Liver (tissue), 9 donors: ENCODE results near the gene PPP2R2D. TPM values are rescaled to one million over a fixed set of nuclear protein-coding genes. Genes with fewer than 3 reads are reported as not detected.

ENCODE experiments used
- DNase-seq: peaks from one replicate; pipeline ENCODE4 v3.0.0-alpha.2; 2017; ENCODE audit warnings: low spot score
- H3K27ac ChIP-seq, 2 donors: one replicate each; pipeline ENCODE4 v1.7.0; 2013; ENCODE audit warnings: inconsistent platforms in 2 of 2, low read length in 2 of 2, control low read depth in 1 of 2, low read depth in 1 of 2, mild to moderate bottlenecking in 1 of 2
- H3K27me3 ChIP-seq, 4 donors: one replicate each; pipeline versions ENCODE4 v1.6.1 to v1.7.0; 2013; ENCODE audit warnings: low read length in 3 of 4, inconsistent platforms in 1 of 4, mild to moderate bottlenecking in 1 of 4, moderate library complexity in 1 of 4; ENCODE audit not compliant: control insufficient read depth in 4 of 4, insufficient read depth in 4 of 4
- H3K36me3 ChIP-seq, 4 donors: one replicate each; pipeline versions ENCODE4 v1.6.1 to v1.7.0; 2013; ENCODE audit warnings: low read length in 3 of 4, mild to moderate bottlenecking in 3 of 4, low read depth in 1 of 4, moderate library complexity in 1 of 4; ENCODE audit not compliant: control insufficient read depth in 4 of 4, insufficient read depth in 3 of 4
- H3K4me1 ChIP-seq, 4 donors: one replicate each; pipeline versions ENCODE4 v1.6.1 to v1.7.0; 2013; ENCODE audit warnings: low read length in 3 of 4, mild to moderate bottlenecking in 3 of 4, moderate library complexity in 1 of 4; ENCODE audit not compliant: control insufficient read depth in 4 of 4, insufficient read depth in 4 of 4
- H3K4me3 ChIP-seq, 3 donors: one replicate each; pipeline versions ENCODE4 v1.6.1 to v1.7.0; 2013; ENCODE audit warnings: low read length in 3 of 3, control low read depth in 1 of 3, low read depth in 1 of 3, mild to moderate bottlenecking in 1 of 3
- H3K9ac ChIP-seq, 2 donors: one replicate each; pipeline ENCODE4 v1.7.0; 2013; ENCODE audit warnings: low read length in 2 of 2, mild to moderate bottlenecking in 2 of 2, moderate library complexity in 2 of 2, control low read depth in 1 of 2, low read depth in 1 of 2
- H3K9me3 ChIP-seq, 4 donors: one replicate each; pipeline versions ENCODE4 v1.6.1 to v1.7.0; 2013; ENCODE audit warnings: low read length in 3 of 4; ENCODE audit not compliant: control insufficient read depth in 4 of 4
- ATF3 ChIP-seq: IDR thresholded peaks from 2 replicates; pipeline ENCODE4 v1.6.1; 2016; ENCODE audit warnings: antibody characterized with exemption
- EGR1 ChIP-seq, 2 donors: IDR thresholded peaks; 2 replicates each; pipeline ENCODE4 v1.6.1; 2016 to 2018; ENCODE audit warnings: antibody characterized with exemption in 2 of 2, low read depth in 2 of 2
- FOXA1 ChIP-seq: IDR thresholded peaks from 2 replicates; pipeline ENCODE4 v1.6.1; 2016; ENCODE audit warnings: antibody characterized with exemption
- FOXA2 ChIP-seq: IDR thresholded peaks from 2 replicates; pipeline ENCODE4 v1.6.1; 2016; ENCODE audit warnings: antibody characterized with exemption
- GABPA ChIP-seq, 2 donors: IDR thresholded peaks in 1 of 2; conservative IDR thresholded peaks in 1 of 2; 2 replicates each; pipeline ENCODE4 v1.6.1; 2016; ENCODE audit warnings: antibody characterized with exemption in 2 of 2, mild to moderate bottlenecking in 1 of 2, moderate library complexity in 1 of 2
- HNF4G ChIP-seq: IDR thresholded peaks from 2 replicates; pipeline ENCODE4 v1.6.1; 2016; ENCODE audit warnings: antibody characterized with exemption
- NR2F2 ChIP-seq: IDR thresholded peaks from 2 replicates; pipeline ENCODE4 v1.6.1; 2016; ENCODE audit warnings: antibody characterized with exemption
- RAD21 ChIP-seq, 2 donors: IDR thresholded peaks; 2 replicates each; pipeline ENCODE4 v1.6.1; 2016; ENCODE audit warnings: antibody characterized with exemption in 2 of 2, mild to moderate bottlenecking in 2 of 2
- RXRA ChIP-seq, 2 donors: IDR thresholded peaks; 2 replicates each; pipeline ENCODE4 v1.6.1; 2017 to 2018; ENCODE audit warnings: antibody characterized with exemption in 2 of 2, mild to moderate bottlenecking in 1 of 2
- SP1 ChIP-seq: IDR thresholded peaks from 2 replicates; pipeline ENCODE4 v1.6.1; 2018; ENCODE audit warnings: antibody characterized with exemption, mild to moderate bottlenecking
- ZBTB33 ChIP-seq: IDR thresholded peaks from 2 replicates; pipeline ENCODE4 v1.6.1; 2016; ENCODE audit warnings: antibody characterized with exemption
- WGBS: extraction: QIAGEN DNeasy Blood & Tissue Kit; methylation state at CpG from one replicate; pipeline ENCODE4 v1.1.7; 2013; 5-methylcytosine and 5-hydroxymethylcytosine counted together
- polyA plus RNA-seq, 2 donors: library from polyadenylated mRNA; stranded (reverse) in 1 of 2; unstranded in 1 of 2; fragments of 200-250 nt in 1 of 2; fragments of >200 nt in 1 of 2; fragmentation: Nextera tagmentation in 1 of 2; extraction: Ambion mirVana in 1 of 2; gene quantifications; one replicate each; pipeline versions ENCODE4 v1.2.1 to v1.2.3, GENCODE V29; 2013 to 2015
- total RNA-seq, 2 donors: library from RNA; depleted of rRNA; stranded (reverse); fragments of >200 nt; gene quantifications; one replicate each; pipeline ENCODE4 v1.2.3, GENCODE V29; 2014
- TF ChIP-seq, protein P1 (sequence below): IDR thresholded peaks from 2 replicates; pipeline ENCODE4 v1.6.1; 2016; ENCODE audit warnings: antibody characterized with exemption, mild to moderate bottlenecking
- TF ChIP-seq, protein P2 (sequence below): fragments of 150-350 bp; IDR thresholded peaks from 2 replicates; pipeline ENCODE4 v1.5.1; 2017; ENCODE audit warnings: improper control_type of control experiment, low read depth, low read length; ENCODE audit not compliant: missing input control
- TF ChIP-seq, protein P3 (sequence below): IDR thresholded peaks from 2 replicates; pipeline ENCODE4 v1.6.1; 2016; ENCODE audit warnings: antibody characterized with exemption
- donor health status: healthy.
- donor health status: healthy.
- donor health status: healthy.
- donor health status: healthy.
- donor health status: healthy.

The PPP2R2D gene
- total and polyA plus RNA-seq, 4 donors, result 5.9 to 20.5 (median 14.3) TPM

GRCh38 chr10:131870831-131871672, 29.8 kb upstream of the PPP2R2D start:
- H3K27ac ChIP-seq, result no peak overlapping the region
- H3K36me3 ChIP-seq, result no peaks in the 10 kb centered on the region
- H3K27me3 ChIP-seq, result no peaks in the 10 kb centered on the region
- H3K9ac ChIP-seq, result no peak overlapping the region
- H3K4me3 ChIP-seq, result no peak overlapping the region
- TF ChIP-seq FOXA2, result no peak
- TF ChIP-seq, protein P1, sequence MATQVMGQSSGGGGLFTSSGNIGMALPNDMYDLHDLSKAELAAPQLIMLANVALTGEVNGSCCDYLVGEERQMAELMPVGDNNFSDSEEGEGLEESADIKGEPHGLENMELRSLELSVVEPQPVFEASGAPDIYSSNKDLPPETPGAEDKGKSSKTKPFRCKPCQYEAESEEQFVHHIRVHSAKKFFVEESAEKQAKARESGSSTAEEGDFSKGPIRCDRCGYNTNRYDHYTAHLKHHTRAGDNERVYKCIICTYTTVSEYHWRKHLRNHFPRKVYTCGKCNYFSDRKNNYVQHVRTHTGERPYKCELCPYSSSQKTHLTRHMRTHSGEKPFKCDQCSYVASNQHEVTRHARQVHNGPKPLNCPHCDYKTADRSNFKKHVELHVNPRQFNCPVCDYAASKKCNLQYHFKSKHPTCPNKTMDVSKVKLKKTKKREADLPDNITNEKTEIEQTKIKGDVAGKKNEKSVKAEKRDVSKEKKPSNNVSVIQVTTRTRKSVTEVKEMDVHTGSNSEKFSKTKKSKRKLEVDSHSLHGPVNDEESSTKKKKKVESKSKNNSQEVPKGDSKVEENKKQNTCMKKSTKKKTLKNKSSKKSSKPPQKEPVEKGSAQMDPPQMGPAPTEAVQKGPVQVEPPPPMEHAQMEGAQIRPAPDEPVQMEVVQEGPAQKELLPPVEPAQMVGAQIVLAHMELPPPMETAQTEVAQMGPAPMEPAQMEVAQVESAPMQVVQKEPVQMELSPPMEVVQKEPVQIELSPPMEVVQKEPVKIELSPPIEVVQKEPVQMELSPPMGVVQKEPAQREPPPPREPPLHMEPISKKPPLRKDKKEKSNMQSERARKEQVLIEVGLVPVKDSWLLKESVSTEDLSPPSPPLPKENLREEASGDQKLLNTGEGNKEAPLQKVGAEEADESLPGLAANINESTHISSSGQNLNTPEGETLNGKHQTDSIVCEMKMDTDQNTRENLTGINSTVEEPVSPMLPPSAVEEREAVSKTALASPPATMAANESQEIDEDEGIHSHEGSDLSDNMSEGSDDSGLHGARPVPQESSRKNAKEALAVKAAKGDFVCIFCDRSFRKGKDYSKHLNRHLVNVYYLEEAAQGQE, result no peak
- TF ChIP-seq FOXA1, result no peak
- TF ChIP-seq, protein P2, sequence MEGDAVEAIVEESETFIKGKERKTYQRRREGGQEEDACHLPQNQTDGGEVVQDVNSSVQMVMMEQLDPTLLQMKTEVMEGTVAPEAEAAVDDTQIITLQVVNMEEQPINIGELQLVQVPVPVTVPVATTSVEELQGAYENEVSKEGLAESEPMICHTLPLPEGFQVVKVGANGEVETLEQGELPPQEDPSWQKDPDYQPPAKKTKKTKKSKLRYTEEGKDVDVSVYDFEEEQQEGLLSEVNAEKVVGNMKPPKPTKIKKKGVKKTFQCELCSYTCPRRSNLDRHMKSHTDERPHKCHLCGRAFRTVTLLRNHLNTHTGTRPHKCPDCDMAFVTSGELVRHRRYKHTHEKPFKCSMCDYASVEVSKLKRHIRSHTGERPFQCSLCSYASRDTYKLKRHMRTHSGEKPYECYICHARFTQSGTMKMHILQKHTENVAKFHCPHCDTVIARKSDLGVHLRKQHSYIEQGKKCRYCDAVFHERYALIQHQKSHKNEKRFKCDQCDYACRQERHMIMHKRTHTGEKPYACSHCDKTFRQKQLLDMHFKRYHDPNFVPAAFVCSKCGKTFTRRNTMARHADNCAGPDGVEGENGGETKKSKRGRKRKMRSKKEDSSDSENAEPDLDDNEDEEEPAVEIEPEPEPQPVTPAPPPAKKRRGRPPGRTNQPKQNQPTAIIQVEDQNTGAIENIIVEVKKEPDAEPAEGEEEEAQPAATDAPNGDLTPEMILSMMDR, result no peak
- TF ChIP-seq SP1, result no peak
- TF ChIP-seq EGR1 (IDR thresholded peaks at IDR 0.05; ENCODE audit: low read depth in 2 of 2), result no peak
- TF ChIP-seq RAD21 (IDR thresholded peaks at IDR 0.05), result no peak
- TF ChIP-seq NR2F2, result no peak
- no peak for TF ChIP-seq ZBTB33
- no peak for TF ChIP-seq GABPA (IDR thresholded peaks at IDR 0.05 in 1 of 2, conservative IDR thresholded peaks at IDR 0.05 in 1 of 2)
- no peak for TF ChIP-seq HNF4G
- TF ChIP-seq ATF3, result no peak
- TF ChIP-seq RXRA (IDR thresholded peaks at IDR 0.05), result no peak
- TF ChIP-seq, protein P3, sequence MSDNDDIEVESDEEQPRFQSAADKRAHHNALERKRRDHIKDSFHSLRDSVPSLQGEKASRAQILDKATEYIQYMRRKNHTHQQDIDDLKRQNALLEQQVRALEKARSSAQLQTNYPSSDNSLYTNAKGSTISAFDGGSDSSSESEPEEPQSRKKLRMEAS, result no peak
- WGBS, result 86% methylated on average over 15 of the region's 15 CpGs
- peaks cover 0 to 9% (median 5%) of the 10 kb centered on the region in 4 donors for H3K4me1 ChIP-seq
- no peak for DNase-seq
- peaks cover 0 to 2% (median 0%) of the 10 kb centered on the region in 4 donors for H3K9me3 ChIP-seq

- Histone ChIP-seq H3K36me3 (no peaks in the 10 kb centered on the region), H3K9me3 (peaks cover 0 to 2% (median 0%) of the 10 kb centered on the region in 4 donors), H3K9ac (no peak overlapping the region), H3K4me3 (no peak overlapping the region), H3K27me3 (no peaks in the 10 kb centered on the region), H3K4me1 (peaks cover 0 to 9% (median 5%) of the 10 kb centered on the region in 4 donors), H3K27ac (no peak overlapping the region)
- no peak for TF ChIP-seq FOXA1
- no peak for TF ChIP-seq SP1
- DNase-seq, result no peak
- 84% methylated on average over 8 of the region's 8 CpGs for WGBS
Observed at GRCh38 chr10:131871673-131872005, 29.2 kb upstream of the PPP2R2D start.
